HG02678 (cell line): Measurements from ENCODE around the gene NAV1.
"Not testable (repeated sequence)": the region's sequence is repeated elsewhere in the genome, so short reads cannot be mapped to it uniquely, and the experiment has no call there.

Experiments used
- ATAC-seq: cut with Tn5 transposase; IDR thresholded peaks from one replicate; pipeline ENCODE4 v1.9.1; 2021; ENCODE audit warnings: mild to moderate bottlenecking, moderate library complexity; ENCODE audit not compliant: unreplicated experiment

Gene NAV1

DNA sequence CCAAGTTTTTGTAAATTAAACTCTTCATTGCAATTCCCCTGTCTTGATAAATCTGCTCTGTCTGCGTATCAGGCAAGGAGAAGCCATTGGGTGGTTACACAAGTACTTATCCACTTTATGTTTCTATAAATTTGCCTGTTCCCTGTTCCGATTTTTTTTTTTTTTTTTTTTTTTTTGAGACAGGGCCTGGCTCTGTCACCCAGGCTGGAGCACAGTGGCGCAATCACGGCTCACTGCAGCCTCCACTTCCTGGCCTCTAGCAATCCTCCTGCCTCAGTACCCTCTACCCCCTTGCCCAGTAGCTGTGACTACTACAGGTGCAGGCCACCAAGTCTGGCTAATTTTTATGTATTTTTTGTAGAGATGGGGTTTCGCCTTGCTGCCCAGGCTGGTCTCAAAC lies 20.9 kb upstream of the NAV1 start:
- no peak for ATAC-seq

DNA sequence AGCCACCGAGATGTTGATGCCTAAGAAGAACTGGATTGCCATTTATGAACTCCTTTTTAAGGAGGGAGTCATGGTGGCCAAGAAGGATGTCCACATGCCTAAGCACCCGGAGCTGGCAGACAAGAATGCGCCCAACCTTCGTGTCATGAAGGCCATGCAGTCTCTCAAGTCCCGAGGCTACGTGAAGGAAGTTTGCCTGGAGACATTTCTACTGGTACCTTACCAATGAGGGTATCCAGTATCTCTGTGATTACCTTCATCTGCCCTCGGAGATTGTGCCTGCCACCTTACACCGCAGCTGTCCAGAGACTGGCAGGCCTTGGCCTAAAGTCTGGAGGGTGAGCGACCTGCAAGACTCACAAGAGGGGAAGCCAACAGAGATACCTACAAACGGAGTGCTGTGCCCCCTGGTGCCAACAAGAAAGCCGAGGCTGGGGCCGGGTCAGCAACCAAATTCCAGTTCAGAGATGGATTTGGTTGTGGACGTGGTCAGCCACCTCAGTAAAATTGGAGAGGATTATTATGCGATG lies 18.8 kb upstream of the NAV1 start:
- ATAC-seq, result not testable (repeated sequence)

DNA sequence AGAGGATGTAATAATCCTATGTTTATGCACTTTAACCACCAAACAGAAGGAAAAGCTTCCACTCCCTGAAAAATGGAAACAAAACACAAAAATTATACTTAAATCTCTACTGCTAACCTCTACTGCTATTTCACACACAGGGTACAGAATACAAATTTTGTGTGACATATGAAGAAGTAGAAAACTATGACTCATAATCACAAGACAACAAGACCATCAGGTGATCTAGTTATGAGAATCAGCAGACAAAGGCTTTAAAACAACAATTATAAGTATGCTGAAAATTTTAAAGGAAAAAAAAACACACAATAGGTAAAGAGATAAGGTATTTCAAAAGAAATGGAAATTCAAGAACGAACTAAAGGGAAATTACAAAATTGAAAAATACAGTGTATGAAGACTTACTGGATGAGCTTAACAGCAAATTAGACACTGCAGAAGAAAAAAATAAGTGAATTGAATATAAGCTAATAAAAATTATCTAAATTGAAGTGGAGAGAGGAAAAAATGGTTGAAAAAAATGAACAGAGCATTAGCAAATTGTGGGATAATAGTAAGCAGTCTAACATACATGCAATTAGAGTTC lies 13.6 kb upstream of the NAV1 start:
- ATAC-seq, result no peak

DNA sequence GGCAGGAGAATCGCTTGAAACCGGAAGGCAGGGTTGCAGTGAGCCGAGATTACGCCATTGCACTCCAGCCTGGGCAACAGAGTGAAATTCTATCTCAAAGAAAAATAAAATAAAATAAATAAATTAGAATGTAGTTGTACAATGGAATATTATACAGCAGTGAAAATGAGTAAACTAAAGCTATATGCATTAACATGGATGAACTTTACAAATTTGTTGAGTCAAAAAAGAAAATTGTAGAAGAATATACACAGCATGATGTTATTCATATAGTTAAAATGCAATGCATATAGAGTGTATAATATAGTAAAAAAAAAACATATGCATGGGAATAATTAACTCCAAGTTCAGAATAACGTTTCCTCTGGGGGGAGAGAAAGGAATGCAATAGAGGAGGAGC lies 11.0 kb upstream of the NAV1 start:
- no peak for ATAC-seq

DNA sequence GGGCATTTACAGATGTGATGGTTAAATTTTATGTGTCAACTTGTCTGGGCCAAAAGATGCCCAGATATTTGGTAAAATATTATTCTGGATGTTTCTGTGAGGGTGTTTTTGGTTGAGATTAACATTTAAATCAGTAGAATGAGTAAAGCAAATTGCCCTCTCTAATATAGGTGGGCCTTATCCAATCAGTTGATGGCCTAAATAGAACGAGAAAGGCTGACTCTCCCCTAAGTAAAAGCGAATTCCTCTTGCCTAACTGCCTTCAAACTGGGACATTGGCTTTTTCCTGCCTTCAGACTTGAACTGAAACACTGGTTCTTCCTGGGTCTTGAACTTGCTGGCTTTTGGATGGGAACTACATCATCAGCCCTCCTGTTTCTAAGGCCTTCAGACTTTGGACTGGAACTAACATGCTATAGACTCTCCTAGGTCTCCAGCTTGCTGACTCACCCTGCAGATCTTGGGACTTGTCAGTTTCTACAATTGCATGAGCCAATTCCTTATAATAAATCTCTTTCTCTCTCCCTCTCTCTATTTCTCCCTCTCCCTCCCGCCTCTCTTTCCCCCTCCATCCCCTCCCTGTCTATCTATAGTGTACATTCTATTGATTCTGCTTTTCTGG lies 10.2 kb upstream of the NAV1 start:
- no peak for ATAC-seq

DNA sequence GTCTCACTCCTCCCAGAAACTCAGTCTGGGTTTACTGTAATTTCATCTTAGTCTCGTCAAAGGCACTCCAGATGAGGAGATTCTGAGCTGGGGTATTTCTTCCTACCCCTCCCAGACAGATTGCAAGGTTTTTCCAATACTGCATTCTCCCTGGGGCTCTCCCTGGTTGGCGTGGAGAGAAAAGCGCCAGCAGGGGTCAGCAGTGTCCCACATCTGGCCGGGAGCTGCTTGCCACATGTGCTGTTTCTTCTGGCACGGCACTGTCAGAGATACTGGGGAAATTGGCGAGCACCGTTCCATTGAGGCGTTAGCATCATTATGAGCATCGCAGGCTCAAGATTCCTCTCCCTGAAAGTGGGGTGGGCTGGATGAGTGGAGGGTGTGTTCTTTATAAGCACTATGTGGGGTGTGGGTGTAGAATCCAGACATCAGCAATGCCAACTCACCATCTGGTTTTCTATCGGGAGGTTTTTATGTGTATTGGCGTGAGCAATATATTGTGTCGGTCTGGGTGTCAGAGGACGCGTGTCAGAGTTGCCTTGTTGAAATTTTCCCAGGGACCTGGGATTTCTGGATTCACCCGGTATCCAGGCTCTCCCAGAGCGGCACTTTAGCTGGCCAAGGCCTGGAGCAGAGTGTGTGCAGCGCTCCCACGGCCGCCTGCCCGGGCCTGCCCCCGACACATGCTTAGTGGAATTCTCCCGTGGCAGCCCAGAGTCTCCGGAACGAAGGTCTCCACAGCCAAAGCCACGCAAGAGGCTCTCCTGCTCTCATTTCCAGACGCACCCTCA lies 8.0 kb upstream of the NAV1 start:
- ATAC-seq, result no peak

DNA sequence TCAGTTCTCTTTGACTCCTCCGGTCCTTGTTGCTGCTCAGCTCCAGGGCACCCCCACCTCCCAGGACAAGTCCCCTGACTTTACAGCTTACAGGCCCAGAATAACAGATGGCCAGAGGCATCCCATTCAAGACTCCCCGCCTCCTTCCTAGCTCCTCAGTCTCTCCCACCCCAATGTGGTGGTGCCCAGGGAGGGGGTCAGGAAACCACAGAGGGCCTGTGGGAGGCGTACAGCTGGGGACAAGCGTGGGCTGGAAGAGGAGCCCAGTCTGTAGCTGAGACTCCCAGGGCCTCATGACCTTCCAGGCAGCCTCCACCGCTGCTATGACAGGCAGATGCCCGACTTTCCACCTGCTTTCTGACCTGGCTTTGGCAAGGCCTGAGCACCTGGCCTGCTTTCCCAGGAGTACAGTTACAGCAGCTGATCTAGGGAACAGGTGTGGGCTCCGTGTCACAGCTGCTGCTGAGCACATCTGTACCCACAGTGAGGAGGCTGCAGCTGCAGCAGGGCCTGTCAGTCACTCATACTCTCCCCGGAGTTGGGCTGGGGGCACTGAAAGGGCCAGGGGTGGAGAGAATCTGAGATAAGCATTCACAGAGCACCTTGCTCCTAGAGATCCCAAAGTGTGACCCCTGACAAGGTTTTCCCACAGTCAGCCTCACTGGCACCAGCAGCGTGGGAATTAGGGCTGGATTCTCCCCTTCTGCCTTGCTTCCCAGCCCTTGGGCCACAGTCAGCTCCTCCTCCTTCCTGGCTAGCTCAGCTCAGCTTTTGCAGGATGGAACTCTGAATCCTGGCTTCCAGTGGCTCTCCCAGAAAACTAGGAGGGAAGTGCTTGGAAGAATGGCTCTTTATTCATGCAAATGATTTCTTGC lies 7.1 kb upstream of the NAV1 start:
- ATAC-seq, result no peak

DNA sequence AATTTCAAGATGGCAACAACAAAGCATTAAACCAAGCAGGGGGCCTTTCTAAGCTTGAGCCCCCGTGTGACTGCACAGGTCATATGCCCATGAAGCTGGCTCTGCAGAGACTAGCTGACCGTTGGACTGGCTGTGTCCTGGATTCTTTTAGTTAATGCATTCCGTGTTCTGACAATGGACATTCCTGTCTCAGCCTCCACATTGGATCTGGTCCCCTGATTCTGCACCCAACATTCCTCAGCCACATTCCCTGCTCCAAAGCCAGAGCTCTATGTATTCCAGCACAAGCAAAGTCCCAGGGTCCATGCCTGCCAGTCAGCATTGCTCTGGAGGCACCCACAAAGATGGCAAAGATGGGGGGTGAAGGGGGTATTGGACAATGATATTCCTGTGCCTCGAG lies 5.1 kb upstream of the NAV1 start:
- ATAC-seq, result no peak

DNA sequence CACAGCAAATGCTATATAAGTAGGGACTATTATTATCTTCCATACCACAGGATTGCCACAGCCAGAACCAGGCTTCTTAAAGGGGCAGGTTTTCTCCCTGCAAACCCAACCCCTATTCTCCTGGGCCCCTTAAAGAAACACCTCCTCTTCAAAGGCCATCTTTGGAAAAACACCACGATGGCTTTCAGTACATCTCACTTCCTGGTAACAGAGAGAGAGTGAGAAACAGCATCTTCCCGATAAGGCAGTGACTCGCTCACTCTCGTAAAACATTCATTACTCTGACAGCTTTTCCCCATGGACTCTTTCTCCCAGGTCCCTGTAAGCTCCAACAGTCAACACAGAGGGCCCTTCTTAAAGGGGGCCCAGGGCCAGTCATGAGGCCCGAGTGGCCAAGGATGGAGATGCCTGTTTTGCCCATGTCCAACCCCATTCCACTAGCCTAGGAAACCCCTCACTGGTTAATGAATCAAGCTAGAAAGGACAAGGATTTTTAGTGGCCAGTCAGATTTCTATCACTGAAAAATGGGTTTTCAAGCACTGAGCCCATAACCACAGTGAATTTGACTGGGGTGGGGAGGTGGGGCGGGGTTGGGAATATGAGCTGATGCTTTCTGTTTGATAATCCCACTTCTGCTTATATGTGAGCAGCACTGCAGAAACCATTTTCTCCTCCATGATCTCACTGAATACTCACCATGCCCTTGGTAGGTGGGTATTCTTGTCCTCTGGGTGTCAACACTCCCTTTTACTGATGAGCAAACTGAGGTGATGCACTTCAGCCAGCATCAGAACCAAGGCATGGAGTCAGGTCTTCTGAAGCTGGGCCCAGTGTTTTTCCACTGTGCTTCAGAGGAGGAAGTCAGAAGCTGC lies 3.6 kb upstream of the NAV1 start:
- no peak for ATAC-seq

DNA sequence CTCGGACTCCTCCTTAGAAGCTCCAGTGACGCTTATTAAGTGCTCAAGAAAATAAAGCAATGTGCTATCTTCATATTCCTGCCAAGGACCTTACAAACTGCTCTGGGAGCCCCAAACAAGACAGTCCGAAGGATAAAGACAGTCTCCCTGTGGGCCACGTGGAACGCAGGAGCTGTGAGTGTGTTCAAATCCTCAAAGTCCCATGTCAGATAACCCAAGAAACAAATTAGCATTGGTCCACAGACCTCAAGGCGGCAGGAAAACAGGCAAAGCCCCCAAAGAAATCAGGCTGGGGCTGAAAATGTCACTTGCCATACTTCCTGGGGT lies 3.0 kb upstream of the NAV1 start:
- ATAC-seq, result no peak

DNA sequence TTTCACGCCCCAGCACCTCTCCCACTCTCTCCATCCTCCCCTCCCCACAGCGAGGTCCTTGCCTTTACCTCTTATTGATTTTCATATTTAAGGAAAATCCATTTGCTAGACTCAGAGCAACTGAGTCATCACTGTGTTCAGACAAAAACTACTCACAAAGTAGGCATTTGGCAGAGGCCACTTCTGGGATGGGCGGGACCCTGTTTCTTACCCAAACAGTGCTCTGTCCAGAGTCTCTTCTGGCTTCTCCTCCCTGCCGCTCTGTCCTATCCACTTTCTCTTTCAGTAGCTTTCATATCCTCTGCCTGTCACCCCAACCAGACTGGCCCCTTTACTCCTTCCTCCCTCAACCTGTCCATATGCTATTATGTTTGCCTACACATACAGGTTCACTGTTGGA lies 2.4 kb upstream of the NAV1 start:
- no peak for ATAC-seq

DNA sequence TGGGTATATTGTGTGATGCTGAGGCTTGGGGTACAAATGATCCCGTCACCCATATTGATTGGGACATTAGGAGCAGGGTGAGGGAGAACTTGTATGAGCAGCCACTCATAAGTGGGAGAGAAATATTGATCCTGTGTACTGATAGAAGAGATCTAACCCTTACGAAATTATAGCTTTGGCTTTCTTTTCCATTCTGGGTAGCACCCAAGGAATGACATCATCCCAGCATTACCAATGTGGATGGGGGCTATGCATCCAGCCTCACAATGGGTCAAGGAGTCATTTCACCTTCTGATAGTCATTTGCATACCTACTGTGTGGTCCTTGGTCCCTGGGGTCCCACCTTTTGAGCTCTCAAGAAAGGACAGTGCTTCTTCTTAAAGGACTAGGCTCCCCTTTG lies 1.9 kb upstream of the NAV1 start:
- no peak for ATAC-seq

DNA sequence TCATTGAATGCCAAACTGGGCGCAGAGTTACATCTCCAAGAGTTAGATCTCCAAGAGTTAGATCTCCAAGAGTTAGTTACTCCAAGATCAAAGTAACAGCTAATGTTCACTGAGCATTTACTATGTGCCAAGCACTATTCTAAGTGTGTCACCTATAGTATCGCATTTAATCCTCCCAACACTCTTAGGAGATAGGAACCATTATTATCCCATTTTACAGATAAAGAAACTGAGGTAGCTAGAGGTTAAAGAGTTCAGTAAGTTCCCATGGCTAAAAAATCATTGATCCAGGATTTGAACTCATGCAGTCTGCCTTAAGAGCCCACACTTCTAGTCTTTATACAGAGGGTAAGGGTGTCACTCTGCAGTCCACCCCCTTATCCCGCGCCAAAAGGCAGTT lies 1.5 kb upstream of the NAV1 start:
- ATAC-seq, result no peak

DNA sequence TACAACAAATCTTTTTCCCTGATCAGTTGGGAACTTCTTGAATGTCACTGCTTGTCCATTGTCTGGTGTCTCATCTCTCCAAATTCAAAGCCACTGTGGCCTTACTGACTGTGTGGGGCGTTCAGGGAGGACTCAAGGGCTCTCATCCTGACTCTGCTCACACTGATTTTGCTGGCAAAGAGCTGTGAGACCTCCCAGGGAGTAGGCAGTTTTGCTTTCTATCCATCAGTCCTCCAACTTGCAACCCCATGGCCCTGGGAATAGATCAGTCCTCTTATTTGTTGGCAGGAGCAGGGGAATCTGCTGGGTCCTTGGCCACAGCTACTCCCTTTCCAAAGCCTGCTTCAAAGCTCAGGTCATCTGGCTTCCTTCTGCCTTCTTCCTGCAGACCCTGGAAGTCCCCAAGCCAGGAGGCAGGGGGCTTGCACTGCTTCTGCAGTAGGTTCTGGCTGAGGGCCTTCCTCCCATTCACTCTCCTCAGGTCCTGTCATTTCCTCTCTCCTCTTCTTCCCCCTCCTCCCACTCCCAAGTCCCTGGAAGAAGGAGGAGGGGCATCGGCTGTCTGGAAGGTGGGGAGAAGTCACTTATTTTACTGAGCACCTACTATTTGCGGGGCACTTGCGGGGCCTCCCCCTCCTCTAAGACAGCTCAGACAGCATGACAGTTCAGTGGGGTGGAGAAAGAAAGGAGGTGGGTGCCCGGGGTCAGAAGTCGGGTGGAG lies 876 bp upstream of the NAV1 start:
- no peak for ATAC-seq

DNA sequence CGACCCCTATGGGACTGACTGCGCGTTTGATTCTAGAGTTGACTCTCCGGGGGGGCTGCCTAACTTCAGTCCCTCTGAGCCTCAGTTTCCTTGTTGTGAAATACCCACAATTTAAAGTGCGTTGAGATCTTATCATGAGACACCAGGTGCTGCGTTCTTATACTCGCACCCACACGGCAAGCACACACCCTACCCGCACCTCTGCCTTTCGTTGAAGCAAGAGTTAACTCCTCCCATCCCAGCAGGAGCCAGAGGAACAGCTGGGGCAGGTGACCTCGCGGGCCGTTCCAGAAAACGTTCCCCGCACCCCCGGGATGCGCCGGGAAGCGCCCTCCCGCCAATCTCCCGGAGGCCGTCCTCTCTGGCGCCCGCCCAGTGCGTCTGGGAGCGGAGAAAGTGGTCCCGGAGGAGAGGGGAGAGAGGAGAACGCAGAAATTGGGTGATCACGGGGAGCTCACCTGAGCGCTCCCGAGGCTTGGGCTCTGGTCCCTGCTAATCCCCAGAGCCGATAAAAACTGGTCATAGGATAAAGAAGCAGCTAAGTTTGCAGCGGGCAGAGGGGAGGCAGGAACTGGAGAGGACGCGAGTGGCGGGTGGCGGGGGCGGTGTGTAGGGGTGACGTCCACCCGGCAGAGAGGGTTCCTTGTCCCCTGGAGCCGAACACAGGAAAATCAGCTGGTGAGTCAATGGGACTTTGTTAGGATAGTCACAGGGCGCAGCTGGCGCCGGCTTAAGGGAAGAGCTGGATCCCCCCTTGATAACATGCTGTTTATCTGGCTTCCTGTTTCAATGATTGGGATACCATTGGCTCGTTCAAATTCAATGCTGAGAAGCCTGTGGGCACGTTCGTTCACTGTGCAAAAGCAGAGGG lies 869 bp downstream of the NAV1 start:
- no peak for ATAC-seq

DNA sequence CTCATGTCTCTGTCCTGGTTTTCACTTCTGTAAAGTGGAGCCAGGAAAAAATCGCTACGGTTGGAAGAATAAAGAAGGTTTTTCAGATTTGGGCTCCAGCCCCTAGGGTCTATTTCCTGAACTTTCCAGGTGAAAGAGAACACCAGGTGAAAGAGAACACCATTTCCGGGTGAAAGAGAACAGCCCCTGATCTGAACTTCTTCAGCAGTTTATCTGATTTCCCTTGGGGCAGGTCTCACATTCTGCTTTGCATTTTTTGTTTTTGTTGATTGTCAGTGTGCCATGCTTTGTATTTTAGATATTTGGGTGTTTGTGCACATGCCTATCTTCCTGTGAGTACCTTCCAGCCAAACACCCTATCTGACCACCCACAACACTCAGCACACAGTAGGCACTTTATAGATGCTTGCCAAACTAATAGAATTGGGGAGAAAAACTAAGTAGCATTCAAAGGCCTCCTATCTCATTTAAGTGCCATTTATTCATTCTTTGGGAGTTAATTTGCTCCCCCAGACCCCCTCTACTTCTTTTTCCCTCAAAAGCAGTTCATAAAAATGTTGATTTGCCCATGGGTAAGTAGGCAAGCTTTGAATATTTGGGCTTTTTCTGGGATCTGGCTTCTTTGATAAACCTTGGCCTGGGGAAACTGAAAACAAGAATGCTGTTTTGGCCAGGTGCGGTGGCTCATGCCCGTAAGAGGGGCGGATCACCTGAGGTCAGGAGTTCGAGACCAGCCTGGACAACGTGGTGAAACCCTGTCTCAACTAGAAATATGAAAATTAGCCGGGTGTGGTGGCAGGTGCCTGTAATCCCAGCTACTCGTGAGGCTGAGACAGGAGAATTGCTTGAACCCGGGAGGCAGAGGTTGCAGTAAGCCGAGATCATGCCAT lies 2.2 kb downstream of the NAV1 start:
- no peak for ATAC-seq

DNA sequence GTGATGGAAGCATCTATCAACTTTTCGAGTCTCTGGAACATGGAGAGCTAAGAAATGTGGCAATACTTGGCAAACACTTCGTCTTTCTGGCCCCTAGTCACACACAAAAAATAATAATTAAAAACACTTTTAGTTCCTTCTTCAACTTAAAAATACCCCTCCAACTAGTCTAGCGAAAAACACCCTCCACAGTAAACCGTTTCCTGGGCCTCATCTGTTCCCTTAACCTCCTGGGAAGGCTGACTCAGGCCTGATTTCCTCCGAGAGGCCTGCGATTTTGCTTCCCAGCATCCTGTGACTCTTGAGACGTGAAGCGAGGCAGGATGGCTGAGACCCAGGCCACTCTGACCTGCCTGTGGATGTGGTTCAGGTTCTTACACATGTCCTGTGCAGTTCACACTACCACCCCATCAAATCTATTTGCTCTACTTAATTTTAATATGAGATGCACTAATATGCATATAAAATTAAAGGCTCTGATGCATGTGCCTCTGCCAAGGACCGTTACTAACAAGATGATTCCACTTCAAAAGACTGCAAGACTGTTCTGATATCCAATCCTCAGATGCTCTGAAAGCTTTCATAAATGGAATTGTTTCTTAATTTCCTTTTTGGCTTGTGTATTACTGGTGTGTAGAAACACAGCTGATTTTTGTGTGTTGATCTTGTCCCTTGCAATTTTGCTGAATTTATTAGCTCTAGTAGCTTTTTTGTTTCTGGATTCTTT lies 3.5 kb downstream of the NAV1 start:
- ATAC-seq, result no peak
